Neural cell (in vitro differentiated cells): ENCODE measurements around the gene NFIX. TPM values are rescaled to one million over a fixed set of nuclear protein-coding genes. Genes with fewer than 3 reads are reported as not detected.

Source experiments
- H2AFZ ChIP-seq: fragments of 200-600, 300-800 bp; sonication (generic), shearing (Covaris generic); 2 replicates; pipeline ENCODE4 v1.6.0; 2014; ENCODE audit warnings: low read depth, mild to moderate bottlenecking, antibody characterized with exemption, low read length, moderate library complexity
- H3F3A ChIP-seq: fragments of 200-600 bp; shearing (Covaris generic); 2 replicates; pipeline ENCODE4 v1.6.1; 2016; ENCODE audit warnings: mild to moderate bottlenecking, moderate library complexity, mixed read lengths, antibody characterized with exemption, low read length; ENCODE audit not compliant: insufficient read depth, poor library complexity, severe bottlenecking
- H3K27ac ChIP-seq: fragments of 200-600, 300-800 bp; sonication (generic), shearing (Covaris generic); 2 replicates; pipeline ENCODE4 v1.5.1; 2014; ENCODE audit warnings: mild to moderate bottlenecking, low read length, moderate library complexity
- H3K27me3 ChIP-seq: fragments of 300-800, 200-600 bp; sonication (generic), shearing (Covaris generic); 2 replicates; pipeline ENCODE4 v1.6.0; 2014; ENCODE audit warnings: mild to moderate bottlenecking, low read depth, low read length, moderate library complexity; ENCODE audit not compliant: insufficient read depth
- H3K36me3 ChIP-seq: fragments of 300-800, 200-600 bp; sonication (generic), shearing (Covaris generic); 2 replicates; pipeline ENCODE4 v1.5.1; 2014; ENCODE audit warnings: mild to moderate bottlenecking, antibody characterized with exemption, low read length, moderate library complexity; ENCODE audit not compliant: insufficient read depth
- H3K4me2 ChIP-seq: fragments of 300-800, 200-600 bp; sonication (generic), shearing (Covaris generic); 2 replicates; pipeline ENCODE4 v1.6.0; 2014; ENCODE audit warnings: mild to moderate bottlenecking, low read length
- H3K4me3 ChIP-seq: fragments of 300-800, 200-600 bp; sonication (generic), shearing (Covaris generic); 2 replicates; pipeline ENCODE4 v1.5.1; 2014; ENCODE audit warnings: mild to moderate bottlenecking, low read length, moderate library complexity
- H3K79me2 ChIP-seq: fragments of 200-600 bp; shearing (Covaris generic); replicated peaks from 2 replicates; pipeline ENCODE4 v1.6.0; 2014; ENCODE audit warnings: mild to moderate bottlenecking, low read length, moderate library complexity; ENCODE audit not compliant: insufficient read depth
- H3K9ac ChIP-seq: fragments of 300-800, 200-600 bp; sonication (generic), shearing (Covaris generic); 2 replicates; pipeline ENCODE4 v1.6.1; 2016; ENCODE audit warnings: mild to moderate bottlenecking, low read length, mixed read lengths
- H3K9me2 ChIP-seq: fragments of 200-600 bp; shearing (Covaris generic); 2 replicates; pipeline ENCODE4 v1.6.1; 2016; ENCODE audit warnings: mild to moderate bottlenecking, low read length, mixed read lengths; ENCODE audit not compliant: insufficient read depth
- H3K9me3 ChIP-seq: fragments of 200-600, 300-800 bp; sonication (generic), shearing (Covaris generic); 2 replicates; pipeline ENCODE4 v1.6.1; 2016; ENCODE audit warnings: mild to moderate bottlenecking, mixed run types, low read length, moderate library complexity, mixed read lengths
- H4K20me1 ChIP-seq: fragments of 200-600 bp; shearing (Covaris generic); 2 replicates; pipeline ENCODE4 v1.6.1; 2016; ENCODE audit warnings: mild to moderate bottlenecking, mixed run types; ENCODE audit not compliant: insufficient read depth
- EP300 ChIP-seq: fragments of 450-650 bp; conservative IDR thresholded peaks from 2 replicates; pipeline ENCODE4 v1.6.1; 2014; ENCODE audit warnings: antibody characterized with exemption, mild to moderate bottlenecking, moderate library complexity; ENCODE audit not compliant: poor library complexity, severe bottlenecking
- EZH2 ChIP-seq: fragments of 200-600, 300-800 bp; shearing (Covaris generic), sonication (generic); IDR thresholded peaks from 2 replicates; pipeline ENCODE4 v1.6.1; 2014; ENCODE audit warnings: antibody characterized with exemption, low read length, borderline replicate concordance, mild to moderate bottlenecking; ENCODE audit not compliant: insufficient read depth, poor library complexity, severe bottlenecking
- MXI1 ChIP-seq: fragments of 450-650 bp; conservative IDR thresholded peaks from 2 replicates; pipeline ENCODE4 v1.6.1; 2014; ENCODE audit warnings: antibody characterized with exemption, mild to moderate bottlenecking; ENCODE audit not compliant: poor library complexity, severe bottlenecking
- POLR2AphosphoS5 ChIP-seq: IDR thresholded peaks from 2 replicates; pipeline ENCODE4 v1.6.1; 2012
- RAD21 ChIP-seq: fragments of 450-650 bp; conservative IDR thresholded peaks from 2 replicates; pipeline ENCODE4 v1.6.1; 2014; ENCODE audit warnings: antibody characterized with exemption, mild to moderate bottlenecking, moderate library complexity
- SMC3 ChIP-seq: fragments of 450-650 bp; conservative IDR thresholded peaks from 2 replicates; pipeline ENCODE4 v1.6.1; 2014; ENCODE audit warnings: antibody characterized with exemption, mild to moderate bottlenecking, moderate library complexity; ENCODE audit not compliant: poor library complexity
- TAF1 ChIP-seq: IDR thresholded peaks from 2 replicates; pipeline ENCODE4 v1.6.1; 2012; ENCODE audit warnings: low read depth
- polyA plus RNA-seq: library from polyadenylated mRNA; depleted of rRNA; stranded (reverse); fragments of >200 nt; gene quantifications from 2 replicates; pipeline ENCODE4 v1.2.3, GENCODE V29; 2014
- TF ChIP-seq, protein P1 (sequence below): IDR thresholded peaks from 2 replicates; pipeline ENCODE4 v1.6.1; 2012; ENCODE audit warnings: borderline replicate concordance
- TF ChIP-seq, protein P2 (sequence below): fragments of 450-650 bp; IDR thresholded peaks from 2 replicates; pipeline ENCODE4 v1.5.1; 2014; ENCODE audit warnings: antibody characterized with exemption, mild to moderate bottlenecking, moderate library complexity; ENCODE audit not compliant: poor library complexity, severe bottlenecking

Gene NFIX
- polyA plus RNA-seq, 1 donor from 2014 or later, result not detected

GRCh38 chr19:13138916-13139198, 143.6 kb downstream of the NFIX start:
- no peaks in the 10 kb centered on the region for H3F3A ChIP-seq
- H3K4me3 ChIP-seq, result no peak overlapping the region
- H3K9ac ChIP-seq, result no peak overlapping the region
- H3K79me2 ChIP-seq, result no peaks in the 10 kb centered on the region
- no peaks in the 10 kb centered on the region for H3K27me3 ChIP-seq
- no peaks in the 10 kb centered on the region for H3K9me2 ChIP-seq
- H3K9me3 ChIP-seq, result no peaks in the 10 kb centered on the region
- TF ChIP-seq POLR2AphosphoS5 (no peak), RAD21 (no peak), SMC3 (no peak), EZH2 (no peak), EP300 (no peak), MXI1 (no peak), TAF1 (no peak)
- TF ChIP-seq, protein P1, sequence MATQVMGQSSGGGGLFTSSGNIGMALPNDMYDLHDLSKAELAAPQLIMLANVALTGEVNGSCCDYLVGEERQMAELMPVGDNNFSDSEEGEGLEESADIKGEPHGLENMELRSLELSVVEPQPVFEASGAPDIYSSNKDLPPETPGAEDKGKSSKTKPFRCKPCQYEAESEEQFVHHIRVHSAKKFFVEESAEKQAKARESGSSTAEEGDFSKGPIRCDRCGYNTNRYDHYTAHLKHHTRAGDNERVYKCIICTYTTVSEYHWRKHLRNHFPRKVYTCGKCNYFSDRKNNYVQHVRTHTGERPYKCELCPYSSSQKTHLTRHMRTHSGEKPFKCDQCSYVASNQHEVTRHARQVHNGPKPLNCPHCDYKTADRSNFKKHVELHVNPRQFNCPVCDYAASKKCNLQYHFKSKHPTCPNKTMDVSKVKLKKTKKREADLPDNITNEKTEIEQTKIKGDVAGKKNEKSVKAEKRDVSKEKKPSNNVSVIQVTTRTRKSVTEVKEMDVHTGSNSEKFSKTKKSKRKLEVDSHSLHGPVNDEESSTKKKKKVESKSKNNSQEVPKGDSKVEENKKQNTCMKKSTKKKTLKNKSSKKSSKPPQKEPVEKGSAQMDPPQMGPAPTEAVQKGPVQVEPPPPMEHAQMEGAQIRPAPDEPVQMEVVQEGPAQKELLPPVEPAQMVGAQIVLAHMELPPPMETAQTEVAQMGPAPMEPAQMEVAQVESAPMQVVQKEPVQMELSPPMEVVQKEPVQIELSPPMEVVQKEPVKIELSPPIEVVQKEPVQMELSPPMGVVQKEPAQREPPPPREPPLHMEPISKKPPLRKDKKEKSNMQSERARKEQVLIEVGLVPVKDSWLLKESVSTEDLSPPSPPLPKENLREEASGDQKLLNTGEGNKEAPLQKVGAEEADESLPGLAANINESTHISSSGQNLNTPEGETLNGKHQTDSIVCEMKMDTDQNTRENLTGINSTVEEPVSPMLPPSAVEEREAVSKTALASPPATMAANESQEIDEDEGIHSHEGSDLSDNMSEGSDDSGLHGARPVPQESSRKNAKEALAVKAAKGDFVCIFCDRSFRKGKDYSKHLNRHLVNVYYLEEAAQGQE, result no peak
- TF ChIP-seq, protein P2, sequence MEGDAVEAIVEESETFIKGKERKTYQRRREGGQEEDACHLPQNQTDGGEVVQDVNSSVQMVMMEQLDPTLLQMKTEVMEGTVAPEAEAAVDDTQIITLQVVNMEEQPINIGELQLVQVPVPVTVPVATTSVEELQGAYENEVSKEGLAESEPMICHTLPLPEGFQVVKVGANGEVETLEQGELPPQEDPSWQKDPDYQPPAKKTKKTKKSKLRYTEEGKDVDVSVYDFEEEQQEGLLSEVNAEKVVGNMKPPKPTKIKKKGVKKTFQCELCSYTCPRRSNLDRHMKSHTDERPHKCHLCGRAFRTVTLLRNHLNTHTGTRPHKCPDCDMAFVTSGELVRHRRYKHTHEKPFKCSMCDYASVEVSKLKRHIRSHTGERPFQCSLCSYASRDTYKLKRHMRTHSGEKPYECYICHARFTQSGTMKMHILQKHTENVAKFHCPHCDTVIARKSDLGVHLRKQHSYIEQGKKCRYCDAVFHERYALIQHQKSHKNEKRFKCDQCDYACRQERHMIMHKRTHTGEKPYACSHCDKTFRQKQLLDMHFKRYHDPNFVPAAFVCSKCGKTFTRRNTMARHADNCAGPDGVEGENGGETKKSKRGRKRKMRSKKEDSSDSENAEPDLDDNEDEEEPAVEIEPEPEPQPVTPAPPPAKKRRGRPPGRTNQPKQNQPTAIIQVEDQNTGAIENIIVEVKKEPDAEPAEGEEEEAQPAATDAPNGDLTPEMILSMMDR, result no peak
- no peak overlapping the region for H3K4me2 ChIP-seq
- H3K27ac ChIP-seq, result no peak overlapping the region
- H4K20me1 ChIP-seq, result no peaks in the 10 kb centered on the region
- H2AFZ ChIP-seq, result no peak overlapping the region
- no peaks in the 10 kb centered on the region for H3K36me3 ChIP-seq

- Histone ChIP-seq H3K79me2 (no peaks in the 10 kb centered on the region), H3K27ac (no peak overlapping the region), H3K9ac (no peak overlapping the region), H3K4me3 (no peak overlapping the region), H3K9me3 (no peaks in the 10 kb centered on the region), H3K27me3 (no peaks in the 10 kb centered on the region), H3K4me2 (no peak overlapping the region), H2AFZ (no peak overlapping the region), H4K20me1 (no peaks in the 10 kb centered on the region), H3F3A (no peaks in the 10 kb centered on the region), H3K9me2 (no peaks in the 10 kb centered on the region), H3K36me3 (no peaks in the 10 kb centered on the region)
- no peak for TF ChIP-seq RAD21
- TF ChIP-seq, protein P1, result no peak
- no peak for TF ChIP-seq TAF1
- TF ChIP-seq SMC3, result no peak
- TF ChIP-seq MXI1, result no peak
- TF ChIP-seq POLR2AphosphoS5, result no peak
- no peak for TF ChIP-seq EP300
- TF ChIP-seq, protein P2, result no peak
- no peak for TF ChIP-seq EZH2
These were observed 144.5 kb downstream of the NFIX start for GRCh38 chr19:13139633-13140311.
